K562 treated with DMSO at 1 percent for 48 hours (cell line): ENCODE data around the gene BOLA2B. TPM values are rescaled to one million over a fixed set of nuclear protein-coding genes. Genes with fewer than 3 reads are reported as not detected.

Experiments used
- total RNA-seq: library from RNA; unstranded; fragments of 300-600 nt; gene quantifications from 2 replicates; pipeline ENCODE4 v1.2.3, GENCODE V29; 2022; ENCODE audit warnings: low replicate concordance; ENCODE audit errors: extremely low read depth

The BOLA2B gene
- total RNA-seq, result not detected in 2 replicates

GRCh38 chr16:30193615-30194014 is at the start of gene BOLA2B, which contains the start of gene SLX1A:
Gene BOLA2B (minus strand): TSS chr16:30193666. CDS start chr16:30193595, 71 bp downstream.
Gene SLX1A (plus strand): TSS chr16:30193875. CDS start chr16:30194085, 210 bp downstream.

GRCh38 chr16:30199049-30199448 is 5.6 kb upstream of the BOLA2B start, which contains the start of gene SULT1A3:
Gene SULT1A3 (plus strand): TSS chr16:30199255. CDS start chr16:30200729, 1,474 bp downstream.

GRCh38 chr16:30183233-30184095 is 10.0 kb downstream of the BOLA2B start, which contains the start of gene CORO1A:
Gene CORO1A (plus strand): TSS chr16:30183602. CDS start chr16:30185210, 1,608 bp downstream.

Other genes starting within 250 kb of the BOLA2B start
- not detected in 2 replicates for gene TMEM219, start 231.6 kb downstream of the BOLA2B start, total RNA-seq
- gene TAOK2, start 219.8 kb downstream of the BOLA2B start, total RNA-seq, result not detected in 2 replicates
- gene HIRIP3, start 198.0 kb downstream of the BOLA2B start, total RNA-seq, result not detected in 2 replicates
- gene INO80E, start 197.4 kb downstream of the BOLA2B start, total RNA-seq, result not detected in 2 replicates
- gene DOC2A, start 182.6 kb downstream of the BOLA2B start, total RNA-seq, result not detected in 2 replicates
- gene C16orf92, start 170.5 kb downstream of the BOLA2B start, total RNA-seq, result not detected in 2 replicates
- gene TLCD3B, start 162.4 kb downstream of the BOLA2B start, total RNA-seq, result not detected in 2 replicates
- gene ALDOA, start 127.9 kb downstream of the BOLA2B start, total RNA-seq, result 2,195 and 3,246 TPM in 2 replicates
- not detected in 2 replicates for gene PPP4C, start 117.7 kb downstream of the BOLA2B start, total RNA-seq
- not detected in 2 replicates for gene TBX6, start 101.7 kb downstream of the BOLA2B start, total RNA-seq
- not detected in 2 replicates for gene YPEL3, start 97.5 kb downstream of the BOLA2B start, total RNA-seq
- gene GDPD3, start 80.1 kb downstream of the BOLA2B start, total RNA-seq, result not detected in 2 replicates
- not detected in 2 replicates for gene MAPK3, start 70.4 kb downstream of the BOLA2B start, total RNA-seq
- not detected in 2 replicates for gene CORO1A, start 10.1 kb downstream of the BOLA2B start, total RNA-seq
- gene SLX1A, start 209 bp upstream of the BOLA2B start, total RNA-seq, result not detected in 2 replicates
- not detected in 2 replicates for gene SULT1A3, start 5.6 kb upstream of the BOLA2B start, total RNA-seq
- gene NPIPB13, start 54.8 kb upstream of the BOLA2B start, total RNA-seq, result not detected in 2 replicates
- gene CD2BP2, start 161.6 kb upstream of the BOLA2B start, total RNA-seq, result not detected in 2 replicates
- not detected in 2 replicates for gene TBC1D10B, start 176.8 kb upstream of the BOLA2B start, total RNA-seq
- not detected in 2 replicates for gene MYL11, start 181.1 kb upstream of the BOLA2B start, total RNA-seq
- gene SEPTIN1, start 188.9 kb upstream of the BOLA2B start, total RNA-seq, result not detected in 2 replicates
- gene ZNF48, start 201.8 kb upstream of the BOLA2B start, total RNA-seq, result not detected in 2 replicates
- not detected in 2 replicates for gene ZNF771, start 213.9 kb upstream of the BOLA2B start, total RNA-seq
- not detected in 2 replicates for gene DCTPP1, start 236.4 kb upstream of the BOLA2B start, total RNA-seq